T-cell (primary cell): ENCODE results near the gene CD59. TPM values are rescaled to one million over a fixed set of nuclear protein-coding genes. Genes with fewer than 3 reads are reported as not detected.

Experiments
- ATAC-seq, 4 experiments: fragments of 200-7000 bp in 3 of 4; fragments of 150-1000 bp in 1 of 4; cut with Tn5 transposase; replicated peaks in 1 of 4; 1 replicate in 3 of 4; 2 replicates in 1 of 4; pipeline ENCODE4 v1.10.0; 2021; ENCODE audit warnings: moderate library complexity in 3 of 4, mild to moderate bottlenecking in 2 of 4, moderate number of reproducible peaks in 1 of 4
- CTCF ChIA-PET, 2 donors: fragments of 300-600 bp; sonication (Branson Sonifier 250); formaldehyde crosslinking; loops; one replicate each; lab custom pipeline; 2022; ENCODE audit warnings: antibody characterized with exemption in 2 of 2; lab: Charles Lee
- POLR2A ChIA-PET, 2 donors: fragments of 300-600 bp; sonication (Branson Sonifier 250); formaldehyde crosslinking; loops; one replicate each; lab custom pipeline; 2022; ENCODE audit warnings: antibody characterized with exemption in 2 of 2; lab: Charles Lee
- DNase-seq, 35 experiments: peaks; one replicate each; pipeline versions ENCODE4 v3.0.0 to v3.0.0-alpha.2; 2013 to 2023
- H3K27ac ChIP-seq: one replicate; pipeline ENCODE4 v1.5.1; 2013; ENCODE audit warnings: low read length
- H3K27me3 ChIP-seq, 2 experiments: replicated peaks in 1 of 2; 1 replicate in 1 of 2; 2 replicates in 1 of 2; pipeline versions ENCODE4 v1.6.1 to v1.7.0; 2013; ENCODE audit warnings: low read length in 1 of 2, mixed read lengths in 1 of 2; ENCODE audit not compliant: control insufficient read depth in 2 of 2, insufficient read depth in 2 of 2; ENCODE audit errors: extremely low read depth in 1 of 2
- H3K36me3 ChIP-seq, 2 donors: 1 replicate in 1 of 2; 2 replicates in 1 of 2; pipeline versions ENCODE4 v1.6.1 to v1.7.0; 2013; ENCODE audit warnings: low read length in 1 of 2; ENCODE audit not compliant: control insufficient read depth in 2 of 2, insufficient read depth in 1 of 2; ENCODE audit errors: extremely low read depth in 1 of 2
- H3K4me1 ChIP-seq, 2 experiments: 1 replicate in 1 of 2; 2 replicates in 1 of 2; pipeline versions ENCODE4 v1.6.1 to v1.7.0; 2013; ENCODE audit warnings: low read length in 2 of 2, mixed read lengths in 1 of 2; ENCODE audit not compliant: insufficient read depth in 2 of 2, control insufficient read depth in 1 of 2; ENCODE audit errors: extremely low read depth in 1 of 2
- H3K4me3 ChIP-seq, 2 donors: 1 replicate in 1 of 2; 2 replicates in 1 of 2; pipeline versions ENCODE4 v1.5.1 to v1.7.0; 2013; ENCODE audit warnings: mild to moderate bottlenecking in 2 of 2, low read length in 1 of 2, moderate library complexity in 1 of 2; ENCODE audit not compliant: control insufficient read depth in 1 of 2; ENCODE audit errors: extremely low read depth in 1 of 2
- H3K9me3 ChIP-seq: 2 replicates; pipeline ENCODE4 v1.7.0; 2013
- H3K27ac Mint-ChIP-seq, 2 donors: one replicate each; pipeline ENCODE4 v1.8.0; 2020 to 2021; ENCODE audit warnings: mild to moderate bottlenecking in 2 of 2, mixed read lengths in 2 of 2
- H3K27me3 Mint-ChIP-seq, 2 donors: one replicate each; pipeline ENCODE4 v1.8.0; 2021 to 2022; ENCODE audit warnings: mixed read lengths in 2 of 2
- H3K36me3 Mint-ChIP-seq: one replicate; pipeline ENCODE4 v1.8.0; 2021; ENCODE audit warnings: mixed read lengths
- H3K4me1 Mint-ChIP-seq, 3 donors: one replicate each; pipeline ENCODE4 v1.8.0; 2020 to 2022; ENCODE audit warnings: mixed read lengths in 3 of 3, mild to moderate bottlenecking in 1 of 3
- H3K4me3 Mint-ChIP-seq, 3 donors: one replicate each; pipeline ENCODE4 v1.8.0; 2020 to 2022; ENCODE audit warnings: mild to moderate bottlenecking in 3 of 3, mixed read lengths in 3 of 3, moderate library complexity in 3 of 3
- H3K9me3 Mint-ChIP-seq, 3 donors: one replicate each; pipeline ENCODE4 v1.8.0; 2020 to 2022; ENCODE audit warnings: mixed read lengths in 3 of 3
- WGBS: methylation state at CpG from one replicate; pipeline ENCODE4 v1.1.5; 2013; ENCODE audit warnings: missing lambda C conversion rate; ENCODE audit not compliant: insufficient coverage; 5-methylcytosine and 5-hydroxymethylcytosine counted together
- total RNA-seq, 35 experiments: library from RNA in 6 of 35; stranded (reverse) in 6 of 35; fragments of 120-200 nt in 1 of 35; gene quantifications; one replicate each; pipeline versions ENCODE4 v1.2.1 to v1.2.4 and lab custom pipeline; 2013 to 2026

Gene CD59
- total RNA-seq, 5 donors from 2014 or later (not counting 1 experiment from before 2014, with no cell fraction given), result 34.3 to 85.8 (median 71.9) TPM

GRCh38 chr11:33697997-33698396 lies 38.2 kb downstream of the CD59 start:
- no peak for ATAC-seq
- no peaks in the 10 kb centered on the region for H3K36me3 Mint-ChIP-seq
- Histone ChIP-seq H3K27ac (no peak overlapping the region), H3K4me3 (no peak overlapping the region), H3K9me3 (no peaks in the 10 kb centered on the region), H3K36me3 (no peaks in the 10 kb centered on the region), H3K4me1 (peaks cover 0 to 13% of the 10 kb centered on the region in 2 experiments), H3K27me3 (peaks cover 0 to 23% of the 10 kb centered on the region in 2 experiments)
- H3K9me3 Mint-ChIP-seq, result no peaks in the 10 kb centered on the region
- no peak for DNase-seq
- no peak overlapping the region for H3K27ac Mint-ChIP-seq
- ChIA-PET CTCF (no interaction called here), POLR2A (no interaction called here)
- WGBS, result 84% methylated on average over 2 of the region's 3 CpGs
- H3K27me3 Mint-ChIP-seq, result peaks cover 10 to 16% of the 10 kb centered on the region in 2 donors
- H3K4me1 Mint-ChIP-seq, result peaks cover 16 to 31% (median 19%) of the 10 kb centered on the region in 3 donors
- H3K4me3 Mint-ChIP-seq, result no peak overlapping the region

- H3K36me3 ChIP-seq, result no peaks in the 10 kb centered on the region
- Mint-ChIP-seq H3K4me1 (peaks cover 16 to 31% (median 19%) of the 10 kb centered on the region in 3 donors), H3K27me3 (peaks cover 10 to 16% of the 10 kb centered on the region in 2 donors), H3K4me3 (no peak overlapping the region), H3K36me3 (no peaks in the 10 kb centered on the region), H3K27ac (no peak overlapping the region), H3K9me3 (no peaks in the 10 kb centered on the region)
- CTCF ChIA-PET, result no interaction called here
- H3K27ac ChIP-seq, result no peak overlapping the region
- peaks cover 0 to 13% of the 10 kb centered on the region in 2 experiments for H3K4me1 ChIP-seq
- H3K27me3 ChIP-seq, result peaks cover 0 to 27% of the 10 kb centered on the region in 2 experiments
- no peak overlapping the region for H3K4me3 ChIP-seq
- DNase-seq, result no peak
- 91% methylated on average over 6 of the region's 6 CpGs for WGBS
- H3K9me3 ChIP-seq, result no peaks in the 10 kb centered on the region
- no peak for ATAC-seq
- POLR2A ChIA-PET, result no interaction called here
Measured at GRCh38 chr11:33696931-33697638, 39.1 kb downstream of the CD59 start.

- ATAC-seq (no peak), DNase-seq (peak in 1 of 35 experiments; percentile 4)
- H3K27ac Mint-ChIP-seq, result no peak overlapping the region
- POLR2A ChIA-PET, result no interaction called here
- H3K27me3 Mint-ChIP-seq, result peaks cover 10 to 17% of the 10 kb centered on the region in 2 donors
- no peaks in the 10 kb centered on the region for H3K36me3 ChIP-seq
- peaks cover 13 to 27% (median 16%) of the 10 kb centered on the region in 3 donors for H3K4me1 Mint-ChIP-seq
- H3K9me3 Mint-ChIP-seq, result no peaks in the 10 kb centered on the region
- H3K4me3 ChIP-seq, result no peak overlapping the region
- no peak overlapping the region for H3K4me3 Mint-ChIP-seq
- CTCF ChIA-PET, result no interaction called here
- H3K27me3 ChIP-seq, result peaks cover 0 to 27% of the 10 kb centered on the region in 2 experiments
- no peaks in the 10 kb centered on the region for H3K9me3 ChIP-seq
- 30% methylated on average over 5 of the region's 5 CpGs for WGBS
- H3K36me3 Mint-ChIP-seq, result no peaks in the 10 kb centered on the region
- H3K4me1 ChIP-seq, result peaks cover 0 to 12% of the 10 kb centered on the region in 2 experiments
- H3K27ac ChIP-seq, result no peak overlapping the region
Measured at GRCh38 chr11:33696411-33696810, 39.8 kb downstream of the CD59 start.

GRCh38 chr11:33695051-33695566 lies 41.1 kb downstream of the CD59 start:
- POLR2A ChIA-PET, result interaction anchor here in 1 of 2 donors (0.5 to 0.6 kb wide), 2 partner anchors 443 to 1254 kb away, joined by 4 read pairs; no protein-coding TSS in a partner anchor
- DNase-seq, result no peak
- H3K27me3 ChIP-seq, result peaks cover 0 to 25% of the 10 kb centered on the region in 2 experiments
- CTCF ChIA-PET, result no interaction called here
- no peak overlapping the region for H3K27ac Mint-ChIP-seq
- no peaks in the 10 kb centered on the region for H3K36me3 ChIP-seq
- H3K36me3 Mint-ChIP-seq, result no peaks in the 10 kb centered on the region
- H3K4me3 Mint-ChIP-seq, result no peak overlapping the region
- H3K4me1 Mint-ChIP-seq, result peaks cover 6 to 19% (median 10%) of the 10 kb centered on the region in 3 donors
- peaks cover 0 to 4% of the 10 kb centered on the region in 2 experiments for H3K4me1 ChIP-seq
- H3K4me3 ChIP-seq, result no peak overlapping the region
- ATAC-seq, result no peak
- H3K27me3 Mint-ChIP-seq, result peaks cover 10 to 17% of the 10 kb centered on the region in 2 donors
- H3K27ac ChIP-seq, result no peak overlapping the region
- no peaks in the 10 kb centered on the region for H3K9me3 Mint-ChIP-seq
- 87% methylated on average over 3 of the region's 4 CpGs for WGBS
- no peaks in the 10 kb centered on the region for H3K9me3 ChIP-seq

- 100% methylated on average over 1 of the region's 4 CpGs for WGBS
- Mint-ChIP-seq H3K27me3 (peaks cover 10 to 17% of the 10 kb centered on the region in 2 donors), H3K27ac (no peak overlapping the region), H3K4me1 (peaks cover 2 to 13% (median 7%) of the 10 kb centered on the region in 3 donors), H3K9me3 (no peaks in the 10 kb centered on the region), H3K4me3 (no peak overlapping the region), H3K36me3 (no peaks in the 10 kb centered on the region)
- H3K36me3 ChIP-seq, result no peaks in the 10 kb centered on the region
- H3K4me3 ChIP-seq, result no peak overlapping the region
- no peak for DNase-seq
- POLR2A ChIA-PET, result interaction anchor here in 1 of 2 donors (0.6 kb wide), 1 partner anchor 1253 kb away, joined by 4 read pairs; no protein-coding TSS in a partner anchor
- H3K27me3 ChIP-seq, result peaks cover 0 to 19% of the 10 kb centered on the region in 2 experiments
- no peak overlapping the region for H3K27ac ChIP-seq
- H3K9me3 ChIP-seq, result no peaks in the 10 kb centered on the region
- ATAC-seq, result no peak
- CTCF ChIA-PET, result interaction anchor here in 1 of 2 donors (0.6 kb wide), 1 partner anchor 475 kb away, joined by 3 read pairs; no protein-coding TSS in a partner anchor
- H3K4me1 ChIP-seq, result no peaks in the 10 kb centered on the region
Measured at GRCh38 chr11:33694346-33695050, 41.7 kb downstream of the CD59 start.

- no peak overlapping the region for H3K27ac Mint-ChIP-seq
- H3K4me1 Mint-ChIP-seq, result peaks cover 0 to 11% (median 7%) of the 10 kb centered on the region in 3 donors
- H3K9me3 Mint-ChIP-seq, result peaks cover 0 to under 1% (median under 1%) of the 10 kb centered on the region in 3 donors
- Histone ChIP-seq H3K9me3 (no peaks in the 10 kb centered on the region), H3K27me3 (peaks cover 0 to 17% of the 10 kb centered on the region in 2 experiments), H3K27ac (no peak overlapping the region), H3K4me1 (no peaks in the 10 kb centered on the region), H3K36me3 (no peaks in the 10 kb centered on the region), H3K4me3 (no peak overlapping the region)
- no peak overlapping the region for H3K4me3 Mint-ChIP-seq
- 43% methylated on average over 1 of the region's 5 CpGs for WGBS
- peaks cover 14 to 15% of the 10 kb centered on the region in 2 donors for H3K27me3 Mint-ChIP-seq
- ChIA-PET CTCF (interaction anchor here (0.6 to 1.1 kb wide), 2 partner anchors 11 to 50 kb away, joined by 3 read pairs; no protein-coding TSS in a partner anchor), POLR2A (no interaction called here)
- DNase-seq (no peak), ATAC-seq (no peak)
- H3K36me3 Mint-ChIP-seq, result no peaks in the 10 kb centered on the region
Measured at GRCh38 chr11:33692541-33692940, 43.7 kb downstream of the CD59 start.
